Rectal smooth muscle tissue (tissue), 1 donor: ENCODE measurements around the gene PSG2.
"Not testable (repeated sequence)": the region's sequence is repeated elsewhere in the genome, so short reads cannot be mapped to it uniquely, and the experiment has no call there.

ENCODE experiments used
- H3K27ac ChIP-seq: one replicate; pipeline ENCODE4 v1.7.0; 2013; ENCODE audit warnings: low read depth, low read length, inconsistent platforms
- H3K27me3 ChIP-seq: one replicate; pipeline ENCODE4 v1.7.0; 2013; ENCODE audit warnings: low read length; ENCODE audit not compliant: control insufficient read depth, insufficient read depth
- H3K36me3 ChIP-seq: one replicate; pipeline ENCODE4 v1.7.0; 2013; ENCODE audit warnings: low read length; ENCODE audit not compliant: control insufficient read depth, insufficient read depth
- H3K4me1 ChIP-seq: one replicate; pipeline ENCODE4 v1.7.0; 2013; ENCODE audit warnings: low read length; ENCODE audit not compliant: control insufficient read depth, insufficient read depth
- H3K4me3 ChIP-seq: one replicate; pipeline ENCODE4 v1.7.0; 2013; ENCODE audit warnings: low read length
- H3K9ac ChIP-seq: one replicate; pipeline ENCODE4 v1.7.0; 2013; ENCODE audit warnings: low read length

Gene PSG2

DNA sequence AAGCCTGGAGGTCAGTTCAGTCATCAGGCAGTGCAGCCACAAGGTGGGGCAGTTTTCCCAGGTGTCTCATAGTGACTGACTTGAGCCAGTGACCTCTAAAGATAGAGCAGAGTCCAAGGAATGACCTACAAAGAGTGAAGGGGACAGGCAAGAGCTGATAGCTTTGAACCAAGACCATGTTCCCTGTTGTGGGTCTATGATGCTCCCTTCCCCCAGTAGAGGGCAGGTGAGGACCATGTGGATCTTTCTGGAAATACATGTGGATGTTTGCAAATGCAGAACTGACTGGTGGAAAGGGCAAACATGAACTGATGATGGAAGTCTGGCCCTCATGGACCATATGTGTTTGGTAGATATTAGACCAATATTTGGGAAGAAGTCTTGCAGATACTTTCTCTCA is 62.9 kb downstream of the PSG2 start:
- not testable (repeated sequence) for H3K27me3 ChIP-seq, H3K4me3 ChIP-seq, H3K4me1 ChIP-seq, H3K9ac ChIP-seq, H3K27ac ChIP-seq, H3K36me3 ChIP-seq
